Activated T-cell treated with anti-CD3 and anti-CD28 coated beads, Interleukin-2, amount 50 U/mL, for 24 hours (primary cell): ENCODE measurements around the gene SEMA5A.

ENCODE experiments used
- DNase-seq: peaks from one replicate; pipeline ENCODE4 v3.0.0-alpha.2; 2020
- H3K27ac Mint-ChIP-seq: 2 replicates; pipeline ENCODE4 v1.8.0; 2020; ENCODE audit warnings: mild to moderate bottlenecking, mixed read lengths
- H3K27me3 Mint-ChIP-seq: 2 replicates; pipeline ENCODE4 v1.8.0; 2020; ENCODE audit warnings: mixed read lengths
- H3K36me3 Mint-ChIP-seq: 2 replicates; pipeline ENCODE4 v1.8.0; 2020; ENCODE audit warnings: low read depth, mixed read lengths
- H3K4me1 Mint-ChIP-seq: 2 replicates; pipeline ENCODE4 v1.8.0; 2020; ENCODE audit warnings: low read depth, mixed read lengths
- H3K4me3 Mint-ChIP-seq: 2 replicates; pipeline ENCODE4 v1.8.0; 2020; ENCODE audit warnings: mild to moderate bottlenecking, moderate library complexity, mixed read lengths
- H3K9me3 Mint-ChIP-seq: 2 replicates; pipeline ENCODE4 v1.8.0; 2020; ENCODE audit warnings: mixed read lengths

SEMA5A gene

DNA sequence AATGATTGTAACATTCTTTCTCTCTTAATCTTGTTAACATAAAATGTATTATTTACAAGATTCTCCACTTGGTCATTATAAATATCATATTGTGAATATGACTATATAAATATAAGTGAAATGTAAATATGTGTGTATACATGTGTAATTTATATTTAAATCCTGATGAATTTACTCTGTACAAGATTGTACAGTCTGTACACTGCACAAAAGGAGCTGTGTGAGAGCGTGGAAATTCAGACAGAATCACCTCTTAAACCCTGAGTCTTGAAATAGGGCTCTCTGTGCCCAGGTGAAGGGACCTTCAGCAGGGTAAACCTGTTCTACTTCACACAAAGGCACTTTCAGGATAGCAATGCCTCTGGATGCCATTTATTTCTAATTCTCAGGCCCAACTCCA lies 456.0 kb downstream of the SEMA5A start:
- H3K9me3 Mint-ChIP-seq = peaks cover 5% of the 10 kb centered on the region
- no peaks in the 10 kb centered on the region for H3K4me1 Mint-ChIP-seq
- DNase-seq = no peak
- H3K36me3 Mint-ChIP-seq = no peaks in the 10 kb centered on the region
- H3K4me3 Mint-ChIP-seq = no peak overlapping the region
- no peaks in the 10 kb centered on the region for H3K27me3 Mint-ChIP-seq
- H3K27ac Mint-ChIP-seq = no peak overlapping the region

DNA sequence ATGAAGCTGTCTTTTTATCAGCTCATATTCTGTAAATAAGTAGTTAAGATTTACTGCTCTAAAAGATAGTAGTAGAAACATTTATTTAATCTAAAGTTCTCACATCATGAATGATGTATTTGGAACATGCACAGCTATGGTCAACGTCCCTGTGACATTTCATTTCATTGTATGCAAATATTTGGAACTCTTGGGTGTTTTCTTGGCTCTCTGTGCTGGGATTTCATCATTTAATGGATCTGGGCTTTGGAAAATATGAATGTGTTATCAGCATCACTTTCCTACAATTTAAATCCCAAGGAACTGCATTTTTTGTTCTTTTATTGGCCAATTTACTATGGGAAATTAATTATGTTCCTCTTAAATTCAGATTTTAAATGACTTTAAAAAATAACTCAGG lies 462.9 kb downstream of the SEMA5A start:
- peaks cover 18% of the 10 kb centered on the region for H3K9me3 Mint-ChIP-seq
- no peak overlapping the region for H3K27ac Mint-ChIP-seq
- no peaks in the 10 kb centered on the region for H3K27me3 Mint-ChIP-seq
- H3K36me3 Mint-ChIP-seq = no peaks in the 10 kb centered on the region
- H3K4me1 Mint-ChIP-seq = no peaks in the 10 kb centered on the region
- no peak for DNase-seq
- H3K4me3 Mint-ChIP-seq = no peak overlapping the region

DNA sequence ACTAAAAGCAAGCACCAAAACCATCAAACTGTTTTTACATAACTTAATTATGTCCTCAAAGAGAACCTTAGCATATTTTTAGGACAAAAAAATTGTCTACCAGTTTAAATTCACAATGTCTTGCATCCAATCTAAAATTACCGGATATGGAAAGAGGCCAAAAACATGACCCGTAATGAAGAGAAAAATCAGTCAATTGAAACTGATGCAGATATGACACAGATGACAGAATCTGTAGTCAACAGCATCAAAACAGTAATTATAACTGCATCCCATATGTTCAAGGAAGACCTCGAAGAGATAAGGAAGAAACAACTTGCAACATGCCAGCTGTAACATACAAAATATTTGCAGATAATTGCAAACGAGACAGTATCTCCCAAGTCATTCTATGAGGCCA lies 473.2 kb downstream of the SEMA5A start:
- no peaks in the 10 kb centered on the region for H3K4me1 Mint-ChIP-seq
- H3K9me3 Mint-ChIP-seq = no peaks in the 10 kb centered on the region
- DNase-seq = no peak
- H3K27me3 Mint-ChIP-seq = no peaks in the 10 kb centered on the region
- no peak overlapping the region for H3K4me3 Mint-ChIP-seq
- no peak overlapping the region for H3K27ac Mint-ChIP-seq
- H3K36me3 Mint-ChIP-seq = no peaks in the 10 kb centered on the region

DNA sequence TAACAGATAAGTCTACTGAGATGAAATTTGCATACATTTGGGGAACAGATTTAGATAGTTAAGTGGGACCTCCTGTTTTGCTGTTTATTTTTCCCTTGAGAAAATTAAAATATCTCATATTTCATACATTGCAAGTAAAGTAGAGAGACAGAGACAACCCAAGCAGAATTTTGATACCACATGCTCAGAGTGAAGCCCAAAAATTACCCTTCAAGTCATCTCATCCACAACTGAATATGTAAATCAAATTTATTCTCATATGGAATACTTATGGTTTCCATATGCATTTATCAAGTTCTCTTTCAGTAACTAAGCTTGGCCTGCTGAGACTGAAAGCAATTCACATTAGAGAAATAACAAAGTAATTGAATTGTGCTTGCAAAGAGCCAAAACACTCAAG lies 474.4 kb downstream of the SEMA5A start:
- DNase-seq = no peak
- Mint-ChIP-seq H3K9me3 (peaks cover 3% of the 10 kb centered on the region), H3K4me1 (no peaks in the 10 kb centered on the region), H3K4me3 (no peak overlapping the region), H3K36me3 (no peaks in the 10 kb centered on the region), H3K27me3 (no peaks in the 10 kb centered on the region), H3K27ac (no peak overlapping the region)

DNA sequence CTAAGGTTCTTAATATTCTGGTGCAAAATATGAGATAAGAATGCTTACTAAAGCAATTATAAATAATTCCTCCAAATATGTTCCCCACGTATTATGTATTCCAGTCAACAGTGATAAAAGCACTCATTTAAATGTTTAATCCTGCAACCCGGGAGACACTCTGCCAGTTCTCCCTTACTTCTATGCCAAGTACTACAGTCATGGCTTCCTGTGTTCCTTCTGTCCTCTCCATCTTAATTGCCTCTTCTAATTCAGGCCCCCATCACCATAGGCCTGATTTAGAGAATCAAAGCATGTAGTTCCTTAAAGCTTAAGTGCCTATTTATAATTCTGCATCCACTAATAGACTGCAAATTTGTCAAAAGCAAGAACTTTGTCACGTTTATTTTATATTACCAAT lies 474.8 kb downstream of the SEMA5A start:
- H3K27me3 Mint-ChIP-seq = no peaks in the 10 kb centered on the region
- DNase-seq = no peak
- no peaks in the 10 kb centered on the region for H3K4me1 Mint-ChIP-seq
- peaks cover 3% of the 10 kb centered on the region for H3K9me3 Mint-ChIP-seq
- H3K4me3 Mint-ChIP-seq = no peak overlapping the region
- no peaks in the 10 kb centered on the region for H3K36me3 Mint-ChIP-seq
- no peak overlapping the region for H3K27ac Mint-ChIP-seq

DNA sequence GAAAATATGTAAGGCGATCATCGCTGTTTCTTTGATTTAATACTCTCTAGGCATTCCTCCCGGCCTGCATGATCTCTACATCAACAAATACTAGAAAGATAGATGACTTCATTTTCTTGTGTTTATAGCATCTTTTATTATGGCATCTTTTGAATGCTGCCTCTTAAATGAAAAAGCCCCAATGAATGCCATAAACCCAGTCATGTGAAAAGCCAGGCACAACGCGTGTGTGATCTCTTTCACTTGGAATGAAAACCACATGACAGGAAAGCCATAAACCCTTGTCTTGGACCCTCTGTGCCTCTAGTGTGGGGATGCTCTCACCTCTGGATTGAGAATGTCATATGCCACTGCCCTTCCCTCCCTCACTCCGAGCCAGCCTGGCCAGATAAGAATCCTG lies 476.2 kb downstream of the SEMA5A start:
- H3K36me3 Mint-ChIP-seq = no peaks in the 10 kb centered on the region
- H3K9me3 Mint-ChIP-seq = peaks cover 3% of the 10 kb centered on the region
- H3K4me1 Mint-ChIP-seq = no peaks in the 10 kb centered on the region
- H3K4me3 Mint-ChIP-seq = no peak overlapping the region
- H3K27me3 Mint-ChIP-seq = no peaks in the 10 kb centered on the region
- no peak for DNase-seq
- no peak overlapping the region for H3K27ac Mint-ChIP-seq

DNA sequence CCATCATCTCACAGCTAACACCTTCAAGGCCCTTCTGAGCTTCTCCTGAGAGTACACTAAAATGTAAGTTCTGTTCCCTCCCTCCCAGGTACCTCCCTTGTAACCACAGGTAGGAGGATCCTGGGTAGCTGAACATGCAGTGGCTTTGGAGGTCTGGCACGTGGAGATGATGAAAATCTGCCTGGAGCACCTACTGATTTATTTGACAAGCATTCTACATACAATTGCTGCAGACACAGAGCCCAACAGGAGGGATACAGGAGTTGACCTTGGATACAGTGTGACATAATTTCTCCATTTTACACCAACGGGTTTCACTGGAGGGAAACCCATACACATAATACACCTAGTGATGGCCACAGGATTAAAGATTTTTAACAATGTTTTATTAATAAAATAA lies 478.7 kb downstream of the SEMA5A start:
- H3K36me3 Mint-ChIP-seq = no peaks in the 10 kb centered on the region
- no peak overlapping the region for H3K27ac Mint-ChIP-seq
- H3K9me3 Mint-ChIP-seq = peaks cover 6% of the 10 kb centered on the region
- no peak overlapping the region for H3K4me3 Mint-ChIP-seq
- no peaks in the 10 kb centered on the region for H3K27me3 Mint-ChIP-seq
- H3K4me1 Mint-ChIP-seq = no peaks in the 10 kb centered on the region
- DNase-seq = no peak

DNA sequence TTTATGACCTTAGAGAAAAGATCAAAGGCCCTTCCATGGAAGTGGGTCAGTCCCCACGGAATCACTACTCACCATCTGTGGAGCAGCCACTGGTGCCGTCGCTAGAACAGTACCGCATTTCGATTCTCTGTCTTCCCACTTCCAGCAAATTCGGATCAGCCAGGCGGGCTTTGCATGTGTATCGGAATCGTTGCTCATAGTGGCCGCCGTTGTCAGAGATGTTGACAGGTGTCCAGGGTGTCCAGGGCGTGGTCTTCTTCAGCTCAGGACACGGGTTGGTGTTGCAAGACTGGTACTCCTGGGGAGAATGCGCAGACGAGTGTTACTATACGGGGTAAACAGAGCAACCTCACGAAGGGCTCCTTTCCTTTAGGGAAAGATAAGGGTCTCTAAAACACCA lies 479.5 kb downstream of the SEMA5A start:
- DNase-seq = no peak
- Mint-ChIP-seq H3K4me3 (no peak overlapping the region), H3K4me1 (no peaks in the 10 kb centered on the region), H3K27ac (no peak overlapping the region), H3K27me3 (no peaks in the 10 kb centered on the region), H3K9me3 (peaks cover 8% of the 10 kb centered on the region), H3K36me3 (no peaks in the 10 kb centered on the region)

DNA sequence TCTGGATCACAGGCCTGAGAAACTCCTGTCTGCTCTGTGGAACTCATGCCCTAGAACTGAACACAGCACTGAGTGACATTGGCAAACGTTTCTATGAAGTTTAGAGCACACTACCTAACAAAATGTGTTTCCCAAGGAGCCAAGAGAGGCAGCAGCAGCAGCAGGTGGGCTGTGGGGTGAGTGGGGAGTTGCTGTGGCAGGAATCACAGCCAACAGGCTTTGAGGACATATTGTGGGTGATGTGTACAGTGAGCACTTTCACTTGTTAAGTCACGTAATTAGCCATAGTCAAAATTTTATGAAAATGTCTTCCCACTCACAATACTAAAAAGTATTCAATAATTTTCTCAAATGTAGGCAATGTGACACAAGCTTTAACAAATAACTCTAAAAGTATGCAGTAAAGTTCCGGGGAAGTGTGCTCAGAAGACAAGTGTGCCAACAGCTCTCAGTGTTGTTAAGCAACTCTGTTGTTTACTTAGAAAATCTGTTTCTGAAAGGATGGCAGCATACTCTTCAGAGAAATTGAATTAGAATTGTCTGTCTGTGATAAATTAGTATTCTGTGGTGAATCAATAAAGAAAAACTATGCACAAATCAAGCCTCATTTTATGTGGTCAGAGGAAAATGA lies 482.1 kb downstream of the SEMA5A start:
- Mint-ChIP-seq H3K27me3 (no peaks in the 10 kb centered on the region), H3K4me3 (no peak overlapping the region), H3K36me3 (no peaks in the 10 kb centered on the region), H3K9me3 (peaks cover 9% of the 10 kb centered on the region), H3K27ac (no peak overlapping the region), H3K4me1 (no peaks in the 10 kb centered on the region)
- DNase-seq = no peak

DNA sequence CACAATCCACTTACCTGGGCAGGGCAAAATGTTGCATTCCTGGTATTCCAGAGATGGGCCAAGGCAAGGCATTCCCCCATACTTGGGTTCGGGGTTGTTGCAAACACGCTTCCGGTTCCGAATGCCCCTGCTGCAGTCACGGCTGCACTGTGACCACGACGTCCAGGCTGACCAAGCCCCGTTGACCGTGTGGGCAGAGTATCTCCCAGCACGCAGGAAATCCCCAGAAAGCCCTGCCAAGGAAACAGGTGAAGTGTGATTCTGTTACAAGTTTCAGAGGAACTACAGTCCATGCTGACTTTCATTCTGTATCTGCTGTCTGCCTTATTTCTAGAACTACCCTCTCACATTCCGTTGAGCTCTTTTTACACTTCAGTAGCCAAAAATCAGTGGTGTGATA lies 483.0 kb downstream of the SEMA5A start:
- Mint-ChIP-seq H3K27me3 (no peaks in the 10 kb centered on the region), H3K9me3 (peaks cover 9% of the 10 kb centered on the region), H3K4me1 (no peaks in the 10 kb centered on the region), H3K36me3 (no peaks in the 10 kb centered on the region), H3K4me3 (no peak overlapping the region), H3K27ac (no peak overlapping the region)
- DNase-seq = no peak

DNA sequence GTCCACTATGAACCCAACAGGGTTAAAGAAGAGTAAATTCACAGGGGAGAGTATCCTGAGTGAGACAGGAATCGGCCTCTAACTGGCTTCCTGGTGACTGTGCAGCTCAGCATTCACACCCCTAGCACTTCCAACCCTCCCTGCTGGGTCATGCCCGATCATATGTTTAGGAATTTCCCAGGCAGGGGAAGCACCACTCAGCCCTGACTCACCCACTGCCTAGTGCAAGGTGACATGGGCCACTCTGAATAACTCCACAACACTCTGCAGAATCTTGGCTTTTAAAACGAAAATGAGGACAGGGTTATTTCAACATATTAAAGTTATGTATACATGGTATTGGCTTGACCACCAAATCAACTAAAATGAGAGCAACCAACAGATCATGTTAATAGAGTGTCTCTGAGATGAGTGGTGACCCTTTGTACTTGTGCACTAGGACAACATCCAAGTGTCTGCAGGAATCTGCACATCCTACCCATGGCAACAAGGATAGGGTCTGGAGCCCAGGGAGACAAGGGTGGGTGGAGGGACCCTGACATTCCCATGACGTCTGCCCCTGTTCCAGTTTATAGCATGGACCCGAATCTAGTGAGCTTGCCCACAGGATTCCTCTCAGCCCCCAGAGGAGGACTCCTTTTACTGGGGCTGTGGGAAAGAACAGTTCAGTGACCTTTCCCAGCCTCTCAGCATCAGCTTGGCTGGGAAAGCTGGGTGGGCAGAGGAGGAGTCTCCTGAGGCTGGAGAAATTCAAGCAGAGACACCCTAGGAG lies 485.8 kb downstream of the SEMA5A start:
- Mint-ChIP-seq H3K36me3 (no peaks in the 10 kb centered on the region), H3K4me1 (no peaks in the 10 kb centered on the region), H3K27me3 (no peaks in the 10 kb centered on the region), H3K9me3 (peaks cover 6% of the 10 kb centered on the region), H3K4me3 (no peak overlapping the region), H3K27ac (no peak overlapping the region)
- no peak for DNase-seq

DNA sequence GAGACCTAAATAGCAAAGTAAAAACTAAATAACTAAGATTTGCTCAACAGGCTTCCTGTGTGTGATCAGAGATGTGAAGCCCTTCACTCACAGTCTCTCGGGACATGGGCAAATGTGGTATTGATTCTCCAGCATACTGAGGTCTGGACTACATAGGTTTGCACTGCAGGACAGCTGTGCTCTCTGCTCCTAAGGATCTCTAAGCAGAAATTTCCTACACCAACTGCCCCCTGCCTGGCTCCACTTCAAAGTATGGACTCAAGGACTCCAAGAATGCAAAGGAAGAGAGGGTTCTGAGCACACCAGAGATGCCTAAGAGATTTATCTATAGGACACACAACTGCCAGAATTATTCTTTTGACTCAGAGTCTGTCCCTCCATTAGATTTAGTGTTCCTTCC lies 487.2 kb downstream of the SEMA5A start:
- H3K4me1 Mint-ChIP-seq = no peaks in the 10 kb centered on the region
- H3K9me3 Mint-ChIP-seq = peaks cover 3% of the 10 kb centered on the region
- H3K27me3 Mint-ChIP-seq = no peaks in the 10 kb centered on the region
- H3K4me3 Mint-ChIP-seq = no peak overlapping the region
- no peaks in the 10 kb centered on the region for H3K36me3 Mint-ChIP-seq
- no peak for DNase-seq
- no peak overlapping the region for H3K27ac Mint-ChIP-seq

DNA sequence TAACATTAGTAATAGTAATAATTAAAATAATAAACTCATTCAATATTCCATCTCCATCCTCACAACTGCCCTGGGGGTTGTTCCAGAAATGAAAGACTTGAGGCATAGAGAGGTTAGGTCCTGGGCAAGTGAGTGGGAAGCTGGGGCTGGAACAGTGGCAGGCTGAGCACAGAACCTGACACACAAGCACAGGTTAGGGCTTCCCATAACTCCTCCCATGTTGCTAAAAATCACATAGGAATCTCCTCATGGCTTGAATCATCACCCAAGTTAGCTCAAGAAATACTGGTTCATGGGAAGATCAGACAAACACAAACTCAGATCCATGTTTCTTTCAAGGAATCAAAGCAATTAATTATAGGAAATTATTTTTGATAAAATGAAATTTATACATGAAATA lies 487.7 kb downstream of the SEMA5A start:
- Mint-ChIP-seq H3K9me3 (peaks cover 3% of the 10 kb centered on the region), H3K36me3 (no peaks in the 10 kb centered on the region), H3K27me3 (no peaks in the 10 kb centered on the region), H3K27ac (no peak overlapping the region), H3K4me1 (no peaks in the 10 kb centered on the region), H3K4me3 (no peak overlapping the region)
- DNase-seq = no peak

DNA sequence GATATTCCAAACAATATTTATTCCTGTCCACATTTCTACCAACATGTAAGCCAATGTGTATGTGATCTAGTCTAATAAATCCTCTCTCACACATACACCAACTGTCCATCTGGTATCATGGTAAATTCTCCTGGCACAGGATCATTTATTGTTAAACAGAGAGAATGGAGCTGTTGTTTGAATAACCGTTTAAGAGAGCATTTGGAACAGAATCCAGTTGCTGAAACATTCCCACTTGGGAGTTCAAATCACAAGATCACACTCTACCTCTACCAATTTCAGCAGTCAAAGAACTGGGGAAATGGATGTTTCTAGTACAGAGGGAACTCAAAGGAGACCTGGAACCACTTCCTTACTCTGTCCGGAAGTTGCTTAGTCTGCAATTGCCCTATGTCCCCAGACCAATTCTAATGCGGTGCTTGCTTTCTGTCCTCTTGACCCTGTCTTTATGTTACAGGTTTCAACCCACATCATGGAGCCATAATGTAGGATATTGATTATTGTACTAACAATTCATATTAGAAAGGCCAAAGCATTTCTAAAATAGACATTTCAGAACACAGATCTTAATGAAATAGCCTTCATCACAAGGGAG lies 488.4 kb downstream of the SEMA5A start:
- Mint-ChIP-seq H3K4me3 (no peak overlapping the region), H3K36me3 (no peaks in the 10 kb centered on the region), H3K4me1 (no peaks in the 10 kb centered on the region), H3K27me3 (no peaks in the 10 kb centered on the region), H3K27ac (no peak overlapping the region), H3K9me3 (peaks cover 3% of the 10 kb centered on the region)
- no peak for DNase-seq

DNA sequence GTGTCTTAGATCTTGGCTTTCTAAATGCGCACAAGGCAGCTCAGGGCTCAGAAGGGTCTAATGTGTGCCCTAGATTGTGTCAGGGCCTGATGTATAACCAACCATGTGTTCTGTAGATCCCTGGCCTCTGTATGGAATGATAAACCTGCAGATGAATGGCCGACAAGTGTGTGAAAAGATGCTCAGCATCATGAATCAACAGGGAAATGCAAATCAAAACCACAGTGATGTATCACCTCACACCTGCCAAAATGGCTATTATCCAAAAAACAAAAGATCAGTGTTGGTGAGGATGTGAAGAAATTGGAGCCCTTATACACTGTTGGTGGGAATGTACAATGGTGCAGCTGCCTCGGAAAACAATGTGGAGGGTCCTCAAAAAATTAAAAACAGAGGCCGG lies 489.8 kb downstream of the SEMA5A start:
- H3K9me3 Mint-ChIP-seq = no peaks in the 10 kb centered on the region
- DNase-seq = no peak
- H3K36me3 Mint-ChIP-seq = no peaks in the 10 kb centered on the region
- no peaks in the 10 kb centered on the region for H3K4me1 Mint-ChIP-seq
- H3K27ac Mint-ChIP-seq = no peak overlapping the region
- no peaks in the 10 kb centered on the region for H3K27me3 Mint-ChIP-seq
- no peak overlapping the region for H3K4me3 Mint-ChIP-seq
